Caco-2 (cell line): ENCODE measurements around the gene TTL. TPM values are rescaled to one million over a fixed set of nuclear protein-coding genes. Genes with fewer than 3 reads are reported as not detected.
"Not testable (repeated sequence)": the region's sequence is repeated elsewhere in the genome, so short reads cannot be mapped to it uniquely, and the experiment has no call there.

Experiments
- BruUV-seq: library from RNA; stranded (reverse); fragments of 400-500 nt; replicated peaks from 2 replicates; lab custom pipeline; 2021; lab: Mats Ljungman, UMichigan
- CTCF ChIA-PET: fragments of 300-600 bp; sonication (Branson Sonifier 250); formaldehyde crosslinking; loops from one replicate; lab custom pipeline; 2022; ENCODE audit warnings: antibody characterized with exemption; lab: Charles Lee
- POLR2A ChIA-PET: fragments of 300-600 bp; sonication (Branson Sonifier 250); formaldehyde crosslinking; loops from one replicate; lab custom pipeline; 2022; ENCODE audit warnings: antibody characterized with exemption; lab: Charles Lee
- DNase-seq, 2 experiments: peaks; one replicate each; pipeline versions ENCODE4 v3.0.0 to v3.0.0-alpha.2; 2020 to 2022
- H3K27me3 ChIP-seq: replicated peaks from 2 replicates; pipeline ENCODE4 v1.6.0; 2011; ENCODE audit warnings: low read length; ENCODE audit not compliant: control insufficient read depth, insufficient read depth
- H3K36me3 ChIP-seq: 2 replicates; pipeline ENCODE4 v1.5.1; 2011; ENCODE audit warnings: low read length; ENCODE audit not compliant: control insufficient read depth, insufficient read depth
- H3K4me1 ChIP-seq: fragments of 250-450 bp; sonication (Bioruptor Pico); 2 replicates; pipeline ENCODE4 v1.5.1; 2020; ENCODE audit warnings: mild to moderate bottlenecking
- H3K4me3 ChIP-seq: 2 replicates; pipeline ENCODE4 v1.5.1; 2011; ENCODE audit warnings: low read depth, mild to moderate bottlenecking, control low read depth, low read length
- H3K9me3 ChIP-seq: fragments of 250-450 bp; sonication (Bioruptor Pico); 2 replicates; pipeline ENCODE4 v1.5.1; 2020; ENCODE audit warnings: mild to moderate bottlenecking, moderate library complexity
- H3K27ac Mint-ChIP-seq: one replicate; pipeline ENCODE4 v1.8.0; 2022; ENCODE audit warnings: mixed read lengths; ENCODE audit not compliant: unreplicated experiment
- H3K27me3 Mint-ChIP-seq: one replicate; pipeline ENCODE4 v1.8.0; 2022; ENCODE audit warnings: mixed read lengths; ENCODE audit not compliant: insufficient read depth, unreplicated experiment
- H3K36me3 Mint-ChIP-seq: one replicate; pipeline ENCODE4 v1.8.0; 2022; ENCODE audit warnings: mild to moderate bottlenecking, mixed read lengths; ENCODE audit not compliant: insufficient read depth, unreplicated experiment
- H3K4me1 Mint-ChIP-seq: one replicate; pipeline ENCODE4 v1.8.0; 2022; ENCODE audit warnings: low read depth, mixed read lengths; ENCODE audit not compliant: unreplicated experiment
- H3K4me3 Mint-ChIP-seq: one replicate; pipeline ENCODE4 v1.8.0; 2022; ENCODE audit warnings: mild to moderate bottlenecking, moderate library complexity, mixed read lengths; ENCODE audit not compliant: unreplicated experiment
- H3K9me3 Mint-ChIP-seq: one replicate; pipeline ENCODE4 v1.8.0; 2022; ENCODE audit warnings: mixed read lengths; ENCODE audit not compliant: unreplicated experiment
- intact Hi-C: fragments of 100-400 bp; cut with micrococcal nuclease; formaldehyde crosslinking; loops from one replicate; pipeline ENCODE4 v1.10.0; 2022; ENCODE audit not compliant: unreplicated experiment
- total RNA-seq: library from RNA; stranded (reverse); gene quantifications from 2 replicates; pipeline ENCODE4 v1.2.3, GENCODE V29; 2022
- TF ChIP-seq, protein P1 (sequence below), 2 experiments: fragments of 200-600 bp in 1 of 2; IDR thresholded peaks; 1 replicate in 1 of 2; 2 replicates in 1 of 2; pipeline versions ENCODE4 v1.5.1 to v1.8.0; 2011 to 2022; ENCODE audit warnings: antibody characterized with exemption in 1 of 2, control low read depth in 1 of 2, inconsistent platforms in 1 of 2, low read depth in 1 of 2, low read length in 1 of 2, mild to moderate bottlenecking in 1 of 2, moderate library complexity in 1 of 2; ENCODE audit not compliant: insufficient read depth in 1 of 2, severe bottlenecking in 1 of 2, unreplicated experiment in 1 of 2

Gene TTL
- total RNA-seq, 1 experiment from 2014 or later = 46.9 TPM

DNA sequence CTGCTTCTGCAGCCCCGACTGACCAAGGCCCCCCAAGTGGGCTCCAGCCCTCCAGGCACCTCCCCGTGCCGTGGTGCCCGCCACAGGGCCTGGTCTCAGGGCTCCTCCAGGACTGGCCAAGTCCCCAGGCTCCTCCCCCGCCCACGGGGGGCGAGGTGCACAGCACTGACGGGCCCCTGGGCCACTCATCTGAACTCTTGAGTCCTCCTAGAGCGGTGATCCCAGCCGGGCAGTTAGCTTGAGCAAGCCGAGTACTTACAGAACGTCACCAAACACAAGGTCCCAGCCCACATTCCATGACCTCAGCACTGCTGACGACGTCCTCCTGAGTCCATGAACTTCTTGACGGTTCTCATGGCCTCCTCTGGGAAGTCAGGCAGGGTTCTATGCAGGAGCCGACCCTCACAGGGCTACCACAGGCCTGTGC is 44.5 kb upstream of the TTL start:
- H3K27me3 ChIP-seq, H3K4me1 ChIP-seq, H3K4me3 ChIP-seq, H3K4me1 Mint-ChIP-seq, H3K4me3 Mint-ChIP-seq, POLR2A ChIA-PET, H3K9me3 Mint-ChIP-seq, H3K36me3 Mint-ChIP-seq, intact Hi-C loops, H3K27me3 Mint-ChIP-seq, CTCF ChIA-PET, BruUV-seq, H3K27ac Mint-ChIP-seq, H3K36me3 ChIP-seq, DNase-seq, H3K9me3 ChIP-seq: not testable (repeated sequence)

DNA sequence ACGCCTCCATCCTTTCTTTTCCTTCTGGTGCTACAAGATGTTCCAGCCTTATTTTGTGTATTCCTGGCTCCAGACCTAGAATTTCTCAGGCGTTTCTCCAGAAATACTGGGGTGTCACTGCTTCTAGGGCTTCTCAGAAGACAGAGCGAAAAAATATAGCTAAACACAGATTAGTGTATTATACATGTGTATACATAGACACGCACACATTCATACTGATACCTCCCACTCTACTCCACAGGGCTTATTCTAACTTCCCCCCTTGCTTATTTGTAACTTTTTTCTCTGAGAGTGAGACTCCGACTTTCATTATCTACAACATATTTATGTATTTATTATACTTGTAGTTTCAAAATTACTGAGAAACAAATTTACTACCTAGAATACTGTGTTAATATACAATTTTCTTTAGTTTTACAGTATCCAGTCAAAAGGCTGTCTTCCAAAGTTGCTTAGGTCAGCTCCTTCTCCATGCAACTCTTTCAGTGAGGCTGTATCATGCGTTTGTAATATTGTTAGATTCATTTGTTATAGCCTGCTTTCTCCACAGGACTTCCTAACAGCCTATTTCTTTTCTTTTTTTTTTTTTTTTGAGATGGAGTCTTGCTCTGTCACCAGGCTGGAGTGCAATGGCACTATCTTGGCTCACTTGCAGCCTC is 43.2 kb upstream of the TTL start:
- CTCF ChIA-PET, H3K36me3 ChIP-seq, H3K4me1 ChIP-seq, H3K9me3 Mint-ChIP-seq, intact Hi-C loops, H3K27ac Mint-ChIP-seq, H3K27me3 ChIP-seq, BruUV-seq, H3K4me3 ChIP-seq, POLR2A ChIA-PET, DNase-seq, H3K9me3 ChIP-seq, H3K27me3 Mint-ChIP-seq, H3K4me3 Mint-ChIP-seq, H3K4me1 Mint-ChIP-seq, H3K36me3 Mint-ChIP-seq: not testable (repeated sequence)

DNA sequence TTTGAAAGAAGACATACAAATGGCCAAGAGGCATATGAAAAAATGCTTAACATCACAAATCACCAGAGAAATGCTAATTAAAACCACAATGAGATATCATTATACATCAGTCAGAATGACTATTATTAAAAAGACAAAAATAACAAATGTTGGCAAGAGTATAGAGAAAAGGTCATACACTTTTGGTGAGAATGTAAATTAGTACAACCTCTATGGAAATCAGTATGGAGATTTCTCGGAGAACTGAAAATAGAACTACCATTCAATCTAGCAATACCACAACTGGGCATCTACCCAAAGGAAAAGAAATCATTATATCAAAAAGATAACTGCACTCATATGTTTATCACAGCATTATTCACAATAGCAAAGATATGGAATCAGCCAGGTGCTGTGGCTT is 37.7 kb upstream of the TTL start:
- H3K4me3 Mint-ChIP-seq, H3K36me3 Mint-ChIP-seq, CTCF ChIA-PET, H3K27me3 Mint-ChIP-seq, H3K4me1 Mint-ChIP-seq, H3K27me3 ChIP-seq, intact Hi-C loops, H3K4me1 ChIP-seq, H3K9me3 ChIP-seq, DNase-seq, BruUV-seq, H3K9me3 Mint-ChIP-seq, H3K4me3 ChIP-seq, H3K36me3 ChIP-seq, H3K27ac Mint-ChIP-seq, POLR2A ChIA-PET: not testable (repeated sequence)

DNA sequence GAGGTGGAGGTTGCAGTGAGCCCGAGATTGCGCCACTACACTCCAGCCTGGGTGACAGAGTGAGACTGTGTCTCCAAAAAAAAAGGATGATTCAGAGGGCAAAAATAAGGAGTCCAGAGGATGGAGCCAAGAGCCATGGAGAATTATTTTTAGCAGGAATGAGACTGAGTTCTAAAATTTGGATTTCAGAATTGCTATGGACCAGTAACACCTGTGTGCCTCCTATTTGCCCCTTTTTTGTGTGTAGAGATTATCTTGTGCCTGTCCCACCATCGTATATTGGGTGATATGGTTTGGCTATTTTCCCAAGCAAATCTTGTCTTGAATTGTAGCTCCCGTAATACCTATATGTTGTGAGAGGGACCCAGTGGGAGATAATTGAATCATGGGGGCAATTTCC is 32.1 kb upstream of the TTL start:
- Mint-ChIP-seq H3K27me3 (no peaks in the 10 kb centered on the region), H3K9me3 (no peaks in the 10 kb centered on the region), H3K4me3 (no peak overlapping the region), H3K4me1 (no peaks in the 10 kb centered on the region), H3K27ac (no peak overlapping the region), H3K36me3 (no peaks in the 10 kb centered on the region)
- ChIA-PET CTCF (no interaction called here), POLR2A (no interaction called here)
- TF ChIP-seq, protein P1, sequence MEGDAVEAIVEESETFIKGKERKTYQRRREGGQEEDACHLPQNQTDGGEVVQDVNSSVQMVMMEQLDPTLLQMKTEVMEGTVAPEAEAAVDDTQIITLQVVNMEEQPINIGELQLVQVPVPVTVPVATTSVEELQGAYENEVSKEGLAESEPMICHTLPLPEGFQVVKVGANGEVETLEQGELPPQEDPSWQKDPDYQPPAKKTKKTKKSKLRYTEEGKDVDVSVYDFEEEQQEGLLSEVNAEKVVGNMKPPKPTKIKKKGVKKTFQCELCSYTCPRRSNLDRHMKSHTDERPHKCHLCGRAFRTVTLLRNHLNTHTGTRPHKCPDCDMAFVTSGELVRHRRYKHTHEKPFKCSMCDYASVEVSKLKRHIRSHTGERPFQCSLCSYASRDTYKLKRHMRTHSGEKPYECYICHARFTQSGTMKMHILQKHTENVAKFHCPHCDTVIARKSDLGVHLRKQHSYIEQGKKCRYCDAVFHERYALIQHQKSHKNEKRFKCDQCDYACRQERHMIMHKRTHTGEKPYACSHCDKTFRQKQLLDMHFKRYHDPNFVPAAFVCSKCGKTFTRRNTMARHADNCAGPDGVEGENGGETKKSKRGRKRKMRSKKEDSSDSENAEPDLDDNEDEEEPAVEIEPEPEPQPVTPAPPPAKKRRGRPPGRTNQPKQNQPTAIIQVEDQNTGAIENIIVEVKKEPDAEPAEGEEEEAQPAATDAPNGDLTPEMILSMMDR (IDR thresholded peaks at IDR 0.05; ENCODE audit: insufficient read depth in 1 of 2, low read depth in 1 of 2, low read length in 1 of 2, severe bottlenecking in 1 of 2, unreplicated experiment in 1 of 2) = no peak
- Histone ChIP-seq H3K4me3 (no peak overlapping the region), H3K27me3 (no peaks in the 10 kb centered on the region), H3K36me3 (no peaks in the 10 kb centered on the region), H3K9me3 (no peaks in the 10 kb centered on the region), H3K4me1 (peaks cover 7% of the 10 kb centered on the region; the same call in 1 of the 2 replicates)
- no TSS peak for BruUV-seq
- intact Hi-C loops = no loop called here
- DNase-seq = no peak
